Measurements from ENCODE around the gene SLC7A9. TPM values are rescaled to one million over a fixed set of nuclear protein-coding genes. Genes with fewer than 3 reads are reported as not detected.

The SLC7A9 gene
- not detected in 2 replicates for total RNA-seq

GRCh38 chr19:32869369-32869965 lies at the start of gene SLC7A9:
SLC7A9 (minus strand) TSS chr19:32869767; CDS start chr19:32868534, 1,233 bp downstream.

Other genes starting within 250 kb of the SLC7A9 start
- gene ANKRD27, start 194.6 kb downstream of the SLC7A9 start, total RNA-seq: 33.5 and 46.0 TPM in 2 replicates
- gene RGS9BP, start 193.9 kb downstream of the SLC7A9 start, total RNA-seq: under 0.01 and 0.32 TPM in 2 replicates
- gene NUDT19, start 177.9 kb downstream of the SLC7A9 start, total RNA-seq: 7.6 and 9.1 TPM in 2 replicates
- not detected in 2 replicates for gene TDRD12, start 150.0 kb downstream of the SLC7A9 start, total RNA-seq
- 9.1 and 11.1 TPM in 2 replicates for gene CEP89, start 102.2 kb upstream of the SLC7A9 start, total RNA-seq
- 2.3 and 2.7 TPM in 2 replicates for gene FAAP24, start 102.5 kb upstream of the SLC7A9 start, total RNA-seq
- 2.1 and 2.3 TPM in 2 replicates for gene RHPN2, start 195.1 kb upstream of the SLC7A9 start, total RNA-seq
- 5.0 and 5.5 TPM in 2 replicates for gene GPATCH1, start 211.4 kb upstream of the SLC7A9 start, total RNA-seq

All from epithelial cell of umbilical artery (primary cell).